ENCODE results near the gene MARCHF5.
"Not testable (repeated sequence)": the region's sequence is repeated elsewhere in the genome, so short reads cannot be mapped to it uniquely, and the experiment has no call there.

The MARCHF5 gene

GRCh38 chr10:92328993-92329392 lies 38.0 kb downstream of the MARCHF5 start:
- H3K4me3 ChIP-seq (ENCODE audit: low read depth in 1 of 2, low read length in 1 of 2) = peak overlapping the region in 1 of 2 experiments; percentile 33
- peak overlapping the region; percentile 67 for H3K27ac ChIP-seq
- no peaks in the 10 kb centered on the region for H3K9me3 ChIP-seq
- no peak for TF ChIP-seq CTCF (IDR thresholded peaks at IDR 0.05)
- no peaks in the 10 kb centered on the region for H3K27me3 ChIP-seq
- H3K4me1 ChIP-seq (ENCODE audit: control insufficient read depth in 1 of 2, insufficient read depth in 1 of 2, low read depth in 1 of 2, low read length in 1 of 2) = peaks cover 30 to 34% of the 10 kb centered on the region in 2 experiments
- no peaks in the 10 kb centered on the region for H3K36me3 ChIP-seq

- H3K9me3 ChIP-seq; H3K36me3 ChIP-seq; H3K4me3 ChIP-seq (ENCODE audit: low read depth in 1 of 2, low read length in 1 of 2); H3K27me3 ChIP-seq: not testable (repeated sequence)
- H3K4me1 ChIP-seq (ENCODE audit: control insufficient read depth in 1 of 2, insufficient read depth in 1 of 2, low read depth in 1 of 2, low read length in 1 of 2) = peaks cover 30 to 34% of the 10 kb centered on the region in 2 experiments
- peak overlapping the region; percentile 67 for H3K27ac ChIP-seq
These were observed 39.0 kb downstream of the MARCHF5 start for GRCh38 chr10:92329927-92330326.

- H3K9me3 ChIP-seq = no peaks in the 10 kb centered on the region
- H3K4me3 ChIP-seq (ENCODE audit: low read depth in 1 of 2, low read length in 1 of 2) = no peak overlapping the region
- TF ChIP-seq CTCF (IDR thresholded peaks at IDR 0.05) = no peak
- no peak overlapping the region for H3K27ac ChIP-seq
- peaks cover 0 to 3% of the 10 kb centered on the region in 2 experiments for H3K4me1 ChIP-seq (ENCODE audit: control insufficient read depth in 1 of 2, insufficient read depth in 1 of 2, low read depth in 1 of 2, low read length in 1 of 2)
- peaks cover 38% of the 10 kb centered on the region for H3K36me3 ChIP-seq
- H3K27me3 ChIP-seq = no peaks in the 10 kb centered on the region
These were observed 51.8 kb downstream of the MARCHF5 start for GRCh38 chr10:92342796-92343195.

- H3K4me1 ChIP-seq (ENCODE audit: control insufficient read depth in 1 of 2, insufficient read depth in 1 of 2, low read depth in 1 of 2, low read length in 1 of 2); H3K9me3 ChIP-seq: not testable (repeated sequence)
- peaks cover 52% of the 10 kb centered on the region for H3K36me3 ChIP-seq
These were observed 54.6 kb downstream of the MARCHF5 start for GRCh38 chr10:92345575-92345974.

GRCh38 chr10:92347035-92347676 lies 56.2 kb downstream of the MARCHF5 start:
- H3K4me1 ChIP-seq (ENCODE audit: control insufficient read depth in 1 of 2, insufficient read depth in 1 of 2, low read depth in 1 of 2, low read length in 1 of 2); H3K27ac ChIP-seq; H3K27me3 ChIP-seq; H3K9me3 ChIP-seq; H3K4me3 ChIP-seq (ENCODE audit: low read depth in 1 of 2, low read length in 1 of 2): not testable (repeated sequence)
- H3K36me3 ChIP-seq = peaks cover 55% of the 10 kb centered on the region

More at GRCh38 chr10:92345575-92345974, 54.6 kb downstream of the MARCHF5 start:
- H3K4me3 ChIP-seq (ENCODE audit: low read depth in 1 of 2, low read length in 1 of 2); H3K27me3 ChIP-seq; H3K27ac ChIP-seq: not testable (repeated sequence)

- Histone ChIP-seq H3K27ac (no peak overlapping the region), H3K4me1 (ENCODE audit: control insufficient read depth in 1 of 2, insufficient read depth in 1 of 2, low read depth in 1 of 2, low read length in 1 of 2) (peaks cover 0 to 3% of the 10 kb centered on the region in 2 experiments), H3K9me3 (no peaks in the 10 kb centered on the region), H3K27me3 (no peaks in the 10 kb centered on the region), H3K36me3 (peaks cover 33% of the 10 kb centered on the region), H3K4me3 (ENCODE audit: low read depth in 1 of 2, low read length in 1 of 2) (no peak overlapping the region)
- no peak for TF ChIP-seq CTCF (IDR thresholded peaks at IDR 0.05)
These were observed 59.4 kb downstream of the MARCHF5 start for GRCh38 chr10:92350411-92350810.

- no peaks in the 10 kb centered on the region for H3K9me3 ChIP-seq
- H3K27me3 ChIP-seq = no peaks in the 10 kb centered on the region
- H3K36me3 ChIP-seq = peaks cover 24% of the 10 kb centered on the region
- H3K27ac ChIP-seq = no peak overlapping the region
- no peak overlapping the region for H3K4me3 ChIP-seq (ENCODE audit: low read depth in 1 of 2, low read length in 1 of 2)
- TF ChIP-seq CTCF (IDR thresholded peaks at IDR 0.05) = no peak
- H3K4me1 ChIP-seq (ENCODE audit: control insufficient read depth in 1 of 2, insufficient read depth in 1 of 2, low read depth in 1 of 2, low read length in 1 of 2) = no peaks in the 10 kb centered on the region
These were observed 63.6 kb downstream of the MARCHF5 start for GRCh38 chr10:92354587-92354986.
